Measurements from ENCODE around the gene SNORC. TPM values are rescaled to one million over a fixed set of nuclear protein-coding genes. Genes with fewer than 3 reads are reported as not detected.

The SNORC gene
- total RNA-seq, 1 donor from 2014 or later = 0.53 TPM

DNA sequence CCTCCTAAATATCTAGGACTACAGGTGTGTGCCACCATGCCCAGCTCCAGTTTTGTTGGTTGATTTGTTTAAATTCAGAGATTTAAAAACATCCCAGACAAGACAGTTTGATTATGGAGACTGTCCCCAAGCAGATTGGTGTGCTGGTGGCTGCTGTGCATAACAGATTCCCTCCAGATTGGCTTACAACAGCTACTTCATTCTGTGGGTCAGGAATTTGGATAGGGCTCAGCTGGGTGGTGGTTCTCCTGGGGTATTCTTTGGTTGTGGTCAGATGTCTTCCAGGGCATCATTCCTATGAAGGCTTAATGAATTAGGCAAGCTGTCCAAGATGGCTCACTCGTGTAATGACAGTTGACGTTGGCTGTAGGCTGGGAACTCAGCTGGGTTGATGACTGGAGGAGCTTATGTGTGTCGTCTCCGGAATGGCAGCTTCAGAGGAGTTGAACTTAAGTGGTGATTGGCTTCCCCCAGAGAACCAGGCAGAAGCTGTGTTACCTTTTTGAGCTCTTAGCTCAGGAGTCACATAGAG lies 10.6 kb upstream of the SNORC start:
- Histone ChIP-seq H3K27ac (no peak overlapping the region), H3K4me3 (no peak overlapping the region), H3K36me3 (peaks cover 59% of the 10 kb centered on the region), H3K4me1 (no peaks in the 10 kb centered on the region), H3K27me3 (ENCODE audit: low read depth) (no peaks in the 10 kb centered on the region), H3K9me3 (no peaks in the 10 kb centered on the region)
- intact Hi-C loops (cut with DNase I) = loop anchor here (10.0 kb wide), 1 partner anchor 395 kb away; the partner anchor contains the start of gene ATG16L1
- no peak for TF ChIP-seq CTCF (IDR thresholded peaks at IDR 0.05)
- DNase-seq = no peak
- no peak for ATAC-seq

DNA sequence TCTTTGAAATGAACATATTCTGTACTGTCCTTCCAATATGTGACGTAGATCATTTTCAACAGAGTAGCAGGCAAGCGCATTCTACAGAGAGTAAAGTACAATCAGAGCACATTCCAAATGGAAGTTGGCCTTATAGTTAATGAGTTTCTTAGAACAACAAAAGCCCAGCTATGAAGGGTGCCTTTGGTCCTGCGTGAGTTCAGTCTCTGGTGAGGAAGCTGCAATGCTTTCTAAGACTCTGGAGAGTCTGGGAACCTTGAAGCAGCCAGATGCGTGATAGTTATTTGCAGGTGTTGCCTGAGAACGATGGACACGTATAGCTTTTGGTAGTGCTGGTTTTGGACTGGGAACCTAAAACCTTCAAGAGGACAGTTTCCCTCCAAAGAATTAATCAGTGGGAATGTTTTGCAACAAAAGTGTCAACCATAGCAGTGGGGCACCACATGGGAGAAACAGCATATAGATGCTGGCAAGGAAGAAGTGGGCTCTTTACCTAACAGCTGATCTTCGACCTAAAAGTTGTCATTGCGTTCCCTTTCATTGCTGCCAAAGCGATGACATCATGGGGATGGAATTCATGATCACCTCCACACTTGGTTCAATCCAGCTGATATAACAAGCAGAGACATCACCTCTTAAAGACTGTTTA lies 9.3 kb upstream of the SNORC start:
- Histone ChIP-seq H3K27me3 (ENCODE audit: low read depth) (no peaks in the 10 kb centered on the region), H3K4me1 (no peaks in the 10 kb centered on the region), H3K4me3 (no peak overlapping the region), H3K27ac (no peak overlapping the region), H3K9me3 (no peaks in the 10 kb centered on the region), H3K36me3 (peaks cover 52% of the 10 kb centered on the region)
- TF ChIP-seq CTCF (IDR thresholded peaks at IDR 0.05) = no peak
- intact Hi-C loops (cut with DNase I) = no loop called here
- ATAC-seq = no peak
- no peak for DNase-seq

GRCh38 chr2:232861353-232861752 lies 8.7 kb upstream of the SNORC start:
- Histone ChIP-seq H3K9me3 (no peaks in the 10 kb centered on the region), H3K27ac (no peak overlapping the region), H3K4me3 (no peak overlapping the region), H3K36me3 (peaks cover 46% of the 10 kb centered on the region), H3K27me3 (ENCODE audit: low read depth) (no peaks in the 10 kb centered on the region), H3K4me1 (no peaks in the 10 kb centered on the region)
- DNase-seq = no peak
- intact Hi-C loops (cut with DNase I) = no loop called here
- ATAC-seq = no peak
- no peak for TF ChIP-seq CTCF (IDR thresholded peaks at IDR 0.05)

DNA sequence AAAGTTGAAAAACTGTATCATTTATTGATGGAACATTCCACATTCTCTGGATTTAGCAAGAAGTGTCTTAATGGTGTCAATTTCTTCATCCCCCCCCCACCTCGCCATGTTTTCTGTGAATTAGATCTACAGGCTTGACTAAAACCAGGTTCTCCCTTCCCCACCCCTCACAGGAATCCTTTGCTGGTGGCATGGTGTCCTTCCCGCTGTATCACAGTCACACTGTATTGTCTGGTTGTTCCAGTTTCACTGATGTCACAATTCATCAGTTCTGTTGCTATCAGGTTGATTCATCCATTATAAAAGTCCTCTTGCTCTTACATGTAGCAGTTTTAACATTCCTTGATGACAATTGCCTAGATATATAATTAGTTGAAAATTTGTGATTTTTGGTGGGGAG lies 6.1 kb upstream of the SNORC start:
- Histone ChIP-seq H3K4me3 (no peak overlapping the region), H3K4me1 (no peaks in the 10 kb centered on the region), H3K27ac (no peak overlapping the region), H3K9me3 (no peaks in the 10 kb centered on the region), H3K27me3 (ENCODE audit: low read depth) (no peaks in the 10 kb centered on the region), H3K36me3 (peaks cover 19% of the 10 kb centered on the region)
- DNase-seq (no peak), ATAC-seq (no peak)
- intact Hi-C loops (cut with DNase I) = no loop called here
- no peak for TF ChIP-seq CTCF (IDR thresholded peaks at IDR 0.05)

GRCh38 chr2:232865165-232865564 lies 4.9 kb upstream of the SNORC start:
- TF ChIP-seq CTCF (IDR thresholded peaks at IDR 0.05) = no peak
- Histone ChIP-seq H3K9me3 (no peaks in the 10 kb centered on the region), H3K4me3 (no peak overlapping the region), H3K27me3 (ENCODE audit: low read depth) (no peaks in the 10 kb centered on the region), H3K36me3 (peaks cover 10% of the 10 kb centered on the region), H3K27ac (no peak overlapping the region), H3K4me1 (no peaks in the 10 kb centered on the region)
- ATAC-seq (no peak), DNase-seq (no peak)
- intact Hi-C loops (cut with DNase I) = no loop called here
